Measurements from ENCODE around the gene HLA-DPB1. TPM values are rescaled to one million over a fixed set of nuclear protein-coding genes. Genes with fewer than 3 reads are reported as not detected.

HLA-DPB1 gene
- total RNA-seq, 1 donor from 2014 or later = 94.8 TPM

GRCh38 chr6:33064723-33065122, 11.1 kb upstream of the HLA-DPB1 start:
- no peak for DNase-seq (ENCODE audit: extremely low spot score in 2 of 2)
- intact Hi-C loops (cut with DNase I) = no loop called here
- no peaks in the 10 kb centered on the region for H3K36me3 ChIP-seq
- no peaks in the 10 kb centered on the region for H3K4me1 ChIP-seq
- no peaks in the 10 kb centered on the region for H3K27me3 ChIP-seq
- no peak for TF ChIP-seq POLR2AphosphoS5 (IDR thresholded peaks at IDR 0.05; ENCODE audit: insufficient read depth in 1 of 2, low read depth in 1 of 2)
- TF ChIP-seq POLR2A (IDR thresholded peaks at IDR 0.05) = no peak
- TF ChIP-seq CTCF (IDR thresholded peaks at IDR 0.05) = no peak
- H3K4me3 ChIP-seq = no peak overlapping the region
- no peak overlapping the region for H3K27ac ChIP-seq
- no peaks in the 10 kb centered on the region for H3K9me3 ChIP-seq

GRCh38 chr6:33065312-33065711, 10.5 kb upstream of the HLA-DPB1 start:
- intact Hi-C loops (cut with DNase I) = no loop called here
- Histone ChIP-seq H3K36me3 (no peaks in the 10 kb centered on the region), H3K4me1 (no peaks in the 10 kb centered on the region), H3K27me3 (no peaks in the 10 kb centered on the region), H3K4me3 (no peak overlapping the region), H3K9me3 (no peaks in the 10 kb centered on the region), H3K27ac (no peak overlapping the region)
- DNase-seq (ENCODE audit: extremely low spot score in 2 of 2) = no peak
- TF ChIP-seq CTCF (IDR thresholded peaks at IDR 0.05) = no peak
- no peak for TF ChIP-seq POLR2AphosphoS5 (IDR thresholded peaks at IDR 0.05; ENCODE audit: insufficient read depth in 1 of 2, low read depth in 1 of 2)
- no peak for TF ChIP-seq POLR2A (IDR thresholded peaks at IDR 0.05)

- Histone ChIP-seq H3K4me3 (no peak overlapping the region), H3K27me3 (no peaks in the 10 kb centered on the region), H3K9me3 (no peaks in the 10 kb centered on the region), H3K27ac (no peak overlapping the region), H3K36me3 (no peaks in the 10 kb centered on the region), H3K4me1 (no peaks in the 10 kb centered on the region)
- intact Hi-C loops (cut with DNase I) = no loop called here
- DNase-seq (ENCODE audit: extremely low spot score in 2 of 2) = no peak
- TF ChIP-seq POLR2AphosphoS5 (IDR thresholded peaks at IDR 0.05; ENCODE audit: insufficient read depth in 1 of 2, low read depth in 1 of 2) = no peak
- TF ChIP-seq POLR2A (IDR thresholded peaks at IDR 0.05) = no peak
- no peak for TF ChIP-seq CTCF (IDR thresholded peaks at IDR 0.05)
Observed at GRCh38 chr6:33066917-33067521, 8.8 kb upstream of the HLA-DPB1 start.

GRCh38 chr6:33069021-33069738, 6.6 kb upstream of the HLA-DPB1 start:
- H3K9me3 ChIP-seq = no peaks in the 10 kb centered on the region
- H3K27ac ChIP-seq = no peak overlapping the region
- TF ChIP-seq CTCF (IDR thresholded peaks at IDR 0.05) (no peak), POLR2AphosphoS5 (IDR thresholded peaks at IDR 0.05; ENCODE audit: insufficient read depth in 1 of 2, low read depth in 1 of 2) (no peak), POLR2A (IDR thresholded peaks at IDR 0.05) (no peak)
- no peaks in the 10 kb centered on the region for H3K27me3 ChIP-seq
- H3K36me3 ChIP-seq = no peaks in the 10 kb centered on the region
- H3K4me1 ChIP-seq = no peaks in the 10 kb centered on the region
- intact Hi-C loops (cut with DNase I) = no loop called here
- H3K4me3 ChIP-seq = no peak overlapping the region
- DNase-seq (ENCODE audit: extremely low spot score in 2 of 2) = no peak

- Histone ChIP-seq H3K27me3 (no peaks in the 10 kb centered on the region), H3K36me3 (no peaks in the 10 kb centered on the region), H3K27ac (no peak overlapping the region), H3K9me3 (no peaks in the 10 kb centered on the region), H3K4me3 (no peak overlapping the region), H3K4me1 (no peaks in the 10 kb centered on the region)
- no peak for TF ChIP-seq POLR2AphosphoS5 (IDR thresholded peaks at IDR 0.05; ENCODE audit: insufficient read depth in 1 of 2, low read depth in 1 of 2)
- no peak for TF ChIP-seq POLR2A (IDR thresholded peaks at IDR 0.05)
- no peak for TF ChIP-seq CTCF (IDR thresholded peaks at IDR 0.05)
- no peak for DNase-seq (ENCODE audit: extremely low spot score in 2 of 2)
- intact Hi-C loops (cut with DNase I) = no loop called here
Observed at GRCh38 chr6:33070909-33071308, 4.9 kb upstream of the HLA-DPB1 start.

Measured in vagina (tissue), 2 donors.